Activated naive CD8-positive, alpha-beta T cell (primary cell): ENCODE measurements around the gene TOLLIP.
A peak's percentile ranks its signal among the peaks of the same experiment; 100 is the strongest.
"Not testable (repeated sequence)": the region's sequence is repeated elsewhere in the genome, so short reads cannot be mapped to it uniquely, and the experiment has no call there.

Source experiments
- H3K27ac Mint-ChIP-seq: one replicate; pipeline ENCODE4 v1.8.0; 2021; ENCODE audit warnings: mixed read lengths
- H3K27me3 Mint-ChIP-seq: one replicate; pipeline ENCODE4 v1.8.0; 2021; ENCODE audit warnings: mixed read lengths
- H3K36me3 Mint-ChIP-seq: one replicate; pipeline ENCODE4 v1.8.0; 2021; ENCODE audit warnings: mixed read lengths
- H3K4me1 Mint-ChIP-seq: one replicate; pipeline ENCODE4 v1.8.0; 2021; ENCODE audit warnings: low read depth, mixed read lengths
- H3K4me3 Mint-ChIP-seq: one replicate; pipeline ENCODE4 v1.8.0; 2021; ENCODE audit warnings: mild to moderate bottlenecking, mixed read lengths
- H3K9me3 Mint-ChIP-seq: one replicate; pipeline ENCODE4 v1.8.0; 2021; ENCODE audit warnings: low read depth, mixed read lengths

Gene TOLLIP

DNA sequence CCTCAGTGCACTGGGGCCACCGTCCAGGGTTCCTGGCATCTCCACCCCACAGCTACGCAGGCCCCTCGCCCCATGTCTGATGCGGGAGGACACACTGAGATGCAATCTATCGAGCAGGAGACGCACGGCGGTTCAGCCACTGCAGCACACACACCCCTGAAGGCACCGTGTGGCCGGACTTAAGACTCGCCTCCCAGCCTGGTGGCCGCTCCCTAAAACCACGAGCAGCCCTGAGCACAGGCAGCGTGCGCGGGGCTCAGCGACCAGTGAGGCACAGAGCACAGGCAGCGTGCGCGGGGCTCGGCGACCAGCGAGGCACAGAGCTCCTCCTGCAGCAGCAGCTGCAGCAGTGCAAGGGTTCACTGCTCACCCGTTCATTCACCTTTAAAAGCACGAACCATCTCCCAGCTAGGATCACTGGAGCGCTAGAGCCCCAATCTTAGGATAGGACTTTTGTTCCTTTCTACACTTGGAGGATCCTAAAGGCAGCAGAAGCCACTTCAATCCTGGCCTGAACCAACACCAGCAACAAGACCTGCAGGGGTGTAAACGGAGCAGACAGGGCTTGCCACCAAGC, 31.4 kb downstream of the TOLLIP start:
- no peak overlapping the region for H3K4me3 Mint-ChIP-seq
- H3K4me1 Mint-ChIP-seq = no peaks in the 10 kb centered on the region
- no peaks in the 10 kb centered on the region for H3K9me3 Mint-ChIP-seq
- peaks cover 2% of the 10 kb centered on the region for H3K36me3 Mint-ChIP-seq
- no peak overlapping the region for H3K27ac Mint-ChIP-seq
- no peaks in the 10 kb centered on the region for H3K27me3 Mint-ChIP-seq

DNA sequence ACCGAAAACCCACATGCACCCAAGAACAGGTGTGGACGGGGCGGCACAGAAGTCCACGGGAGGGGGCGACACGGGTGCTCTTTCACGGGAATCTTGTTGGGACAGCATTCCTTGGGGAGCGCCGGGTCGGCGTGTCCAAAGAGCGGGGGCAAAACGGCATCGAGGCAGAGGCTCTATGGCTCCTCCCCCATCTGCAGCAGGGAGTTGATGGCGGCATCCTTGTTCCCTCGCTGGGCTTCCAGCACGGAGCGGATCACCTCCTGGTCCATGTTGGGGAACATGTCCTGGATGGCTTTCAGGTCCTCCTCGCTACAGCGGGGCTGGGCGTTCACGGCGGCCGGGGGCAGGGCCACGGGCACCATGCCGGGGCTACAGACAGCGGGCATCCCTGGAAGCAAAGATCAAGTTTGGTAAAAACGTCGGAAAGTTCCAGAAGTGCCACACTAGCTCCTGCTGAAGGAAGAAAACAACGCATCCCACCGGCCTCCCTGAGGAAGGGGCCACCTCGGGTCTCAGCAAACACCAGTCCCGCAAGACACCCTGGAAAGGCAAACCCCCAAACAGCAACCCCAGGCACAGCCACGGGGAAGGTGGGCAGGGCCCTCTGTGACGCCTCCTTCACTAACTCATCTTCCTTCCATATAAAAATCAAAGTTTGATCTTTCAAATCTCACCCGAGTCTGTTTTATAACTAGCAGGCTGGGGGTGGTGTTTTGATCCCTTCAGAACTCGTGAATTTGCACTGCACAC, 32.4 kb downstream of the TOLLIP start:
- Mint-ChIP-seq H3K27me3 (no peaks in the 10 kb centered on the region), H3K4me3 (no peak overlapping the region), H3K4me1 (no peaks in the 10 kb centered on the region), H3K9me3 (no peaks in the 10 kb centered on the region), H3K36me3 (peaks cover 2% of the 10 kb centered on the region), H3K27ac (no peak overlapping the region)

DNA sequence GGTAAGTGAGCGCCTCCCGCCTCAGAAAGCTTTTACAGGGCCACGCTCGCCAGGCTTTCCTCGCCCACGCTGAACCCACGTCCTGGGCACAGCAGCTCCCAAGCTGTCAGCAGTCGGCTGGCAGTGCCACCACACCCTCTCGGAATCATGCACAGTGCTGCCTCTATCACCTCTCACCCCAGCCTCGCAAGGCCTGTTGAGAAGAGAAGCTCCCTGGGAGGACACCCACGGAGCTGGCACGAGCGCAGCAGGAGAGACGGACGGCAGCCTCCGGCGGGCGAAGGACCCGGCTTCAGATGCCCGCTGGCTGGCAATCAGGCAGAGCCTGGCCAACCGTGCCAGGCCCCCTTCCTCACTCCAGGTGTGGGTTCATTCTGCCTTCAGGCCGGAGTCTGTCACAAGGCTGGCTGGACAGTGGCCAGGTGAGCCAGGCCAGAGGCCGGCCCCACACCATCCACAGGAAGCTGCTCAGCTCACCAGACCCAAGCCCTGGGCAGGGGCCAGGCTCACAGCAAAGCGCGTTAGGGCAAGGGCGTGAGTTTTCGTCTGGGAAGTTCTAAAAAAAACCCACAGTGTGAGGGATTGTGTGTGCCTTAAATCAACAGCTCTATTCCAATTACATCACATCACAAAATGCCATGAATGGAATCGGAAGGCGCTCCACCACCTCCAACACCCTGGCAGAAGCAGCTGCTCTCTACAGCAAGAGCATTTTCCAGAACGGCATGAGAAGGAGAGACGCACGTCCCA, 33.2 kb downstream of the TOLLIP start:
- H3K27ac Mint-ChIP-seq = no peak overlapping the region
- peaks cover 2% of the 10 kb centered on the region for H3K36me3 Mint-ChIP-seq

DNA sequence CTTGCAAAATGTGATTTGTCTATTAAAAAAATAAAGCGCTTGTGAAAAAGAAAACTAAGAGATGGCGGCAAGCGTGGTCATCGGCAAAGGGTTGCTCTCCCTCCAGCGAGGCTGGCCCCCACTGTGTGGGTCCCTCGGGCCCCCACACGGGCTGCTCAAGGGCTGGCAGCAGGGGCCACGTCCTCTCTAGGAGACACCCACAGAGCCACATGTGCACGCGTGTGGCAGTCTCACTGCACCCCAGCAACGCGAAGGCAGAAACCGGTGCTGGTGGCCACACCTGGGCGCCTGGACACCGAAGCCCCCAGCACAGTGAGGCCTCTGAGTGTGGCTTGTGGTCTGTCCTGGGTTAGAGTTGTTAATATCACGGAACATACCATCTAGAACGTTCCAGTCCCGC, 34.4 kb downstream of the TOLLIP start:
- no peak overlapping the region for H3K27ac Mint-ChIP-seq
- no peaks in the 10 kb centered on the region for H3K9me3 Mint-ChIP-seq
- H3K27me3 Mint-ChIP-seq = no peaks in the 10 kb centered on the region
- H3K4me3 Mint-ChIP-seq = no peak overlapping the region
- peaks cover 2% of the 10 kb centered on the region for H3K36me3 Mint-ChIP-seq
- no peaks in the 10 kb centered on the region for H3K4me1 Mint-ChIP-seq

More for the DNA sequence above, 33.2 kb downstream of the TOLLIP start:
- H3K27me3 Mint-ChIP-seq = no peaks in the 10 kb centered on the region
- no peaks in the 10 kb centered on the region for H3K4me1 Mint-ChIP-seq
- H3K4me3 Mint-ChIP-seq = no peak overlapping the region
- H3K9me3 Mint-ChIP-seq = no peaks in the 10 kb centered on the region

DNA sequence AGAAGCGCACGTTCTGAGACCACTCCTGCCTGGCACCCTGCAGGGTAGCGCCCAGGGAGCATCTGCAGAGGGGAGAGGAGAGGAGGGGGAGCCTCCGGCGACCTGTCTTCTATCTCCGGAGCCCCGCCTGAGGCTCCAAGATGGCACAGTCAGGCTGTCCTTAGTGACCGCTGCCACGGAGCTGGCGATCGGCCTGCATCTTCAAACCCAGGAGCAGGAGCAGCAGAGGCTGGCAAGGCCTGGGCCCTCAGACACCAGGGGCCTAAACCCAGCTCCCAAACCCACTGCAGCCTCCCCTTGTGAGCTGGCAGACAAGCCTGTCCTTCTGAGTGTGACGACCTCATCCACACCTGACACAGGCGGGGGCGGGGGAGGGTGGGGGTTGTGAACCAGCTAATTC, 34.9 kb downstream of the TOLLIP start:
- Mint-ChIP-seq H3K36me3 (peaks cover 2% of the 10 kb centered on the region), H3K4me3 (no peak overlapping the region), H3K27me3 (no peaks in the 10 kb centered on the region), H3K4me1 (no peaks in the 10 kb centered on the region), H3K27ac (no peak overlapping the region), H3K9me3 (no peaks in the 10 kb centered on the region)

DNA sequence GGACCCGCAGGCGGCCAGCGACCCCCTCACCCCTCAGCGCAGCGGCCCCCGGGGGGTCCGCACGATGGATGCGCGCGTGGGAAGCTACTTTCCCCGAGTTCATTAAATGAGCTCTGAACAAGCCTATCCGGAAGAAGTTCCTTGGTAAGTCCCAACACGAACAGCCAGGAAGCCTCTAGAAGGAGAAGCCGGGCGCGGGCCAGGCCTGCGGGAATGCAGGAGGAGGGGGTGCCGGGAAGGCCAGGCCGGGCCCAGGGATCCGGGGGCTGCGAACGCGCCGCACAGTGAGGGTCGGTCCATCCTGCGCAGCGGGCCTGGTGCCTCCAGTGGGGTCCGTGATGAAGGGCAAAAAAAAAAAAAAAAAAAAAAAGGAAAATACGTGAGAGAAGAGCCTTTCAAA, 36.9 kb downstream of the TOLLIP start:
- no peaks in the 10 kb centered on the region for H3K4me1 Mint-ChIP-seq
- no peaks in the 10 kb centered on the region for H3K9me3 Mint-ChIP-seq
- H3K4me3 Mint-ChIP-seq = no peak overlapping the region
- H3K27me3 Mint-ChIP-seq = no peaks in the 10 kb centered on the region
- H3K36me3 Mint-ChIP-seq = peaks cover 2% of the 10 kb centered on the region
- no peak overlapping the region for H3K27ac Mint-ChIP-seq

DNA sequence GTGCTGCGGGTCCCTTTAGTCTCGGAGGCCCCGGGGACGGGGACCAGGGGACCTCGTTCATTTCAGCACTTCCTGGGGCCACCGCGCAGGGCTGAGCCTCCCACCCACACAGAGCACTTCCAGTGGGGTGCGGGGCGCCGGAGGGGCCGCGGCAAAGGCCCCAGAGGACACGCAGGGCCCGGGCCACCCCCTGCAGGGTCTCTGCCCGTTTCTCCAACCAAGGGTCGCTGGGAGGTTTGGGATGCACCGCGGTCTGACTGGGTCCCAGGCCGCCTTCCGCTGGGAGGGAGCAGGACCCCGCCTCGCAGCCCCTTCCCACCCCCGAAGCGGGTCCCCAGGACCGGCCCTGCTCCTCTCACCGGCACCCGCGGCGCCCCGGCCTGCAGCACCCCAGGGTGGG, 37.5 kb downstream of the TOLLIP start:
- H3K9me3 Mint-ChIP-seq = no peaks in the 10 kb centered on the region
- H3K27me3 Mint-ChIP-seq = no peaks in the 10 kb centered on the region
- H3K27ac Mint-ChIP-seq = no peak overlapping the region
- H3K4me3 Mint-ChIP-seq = no peak overlapping the region
- no peaks in the 10 kb centered on the region for H3K4me1 Mint-ChIP-seq
- H3K36me3 Mint-ChIP-seq = peaks cover 2% of the 10 kb centered on the region

DNA sequence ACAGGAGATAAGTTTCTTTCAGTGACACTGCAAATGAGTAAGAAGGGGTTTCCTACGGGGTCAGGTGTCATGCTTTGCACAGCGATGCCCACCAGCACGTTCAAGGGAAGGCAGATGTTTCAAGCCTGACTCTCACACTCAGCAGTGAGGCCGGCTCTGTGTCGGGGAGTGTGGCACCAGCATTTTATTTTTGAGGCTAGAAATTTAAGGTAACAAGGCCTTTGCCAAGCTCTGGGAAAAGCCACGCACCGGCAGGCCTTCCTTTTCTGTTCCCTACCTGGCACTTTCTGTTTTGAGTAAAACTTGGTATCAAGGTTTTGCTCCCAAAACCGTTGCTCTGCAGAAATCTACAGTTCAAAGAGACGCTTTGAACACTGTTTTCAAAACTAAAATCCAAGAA, 38.0 kb downstream of the TOLLIP start:
- H3K4me1 Mint-ChIP-seq = no peaks in the 10 kb centered on the region
- no peaks in the 10 kb centered on the region for H3K27me3 Mint-ChIP-seq
- H3K9me3 Mint-ChIP-seq = no peaks in the 10 kb centered on the region
- no peak overlapping the region for H3K27ac Mint-ChIP-seq
- H3K36me3 Mint-ChIP-seq = peaks cover under 1% of the 10 kb centered on the region
- H3K4me3 Mint-ChIP-seq = no peak overlapping the region

DNA sequence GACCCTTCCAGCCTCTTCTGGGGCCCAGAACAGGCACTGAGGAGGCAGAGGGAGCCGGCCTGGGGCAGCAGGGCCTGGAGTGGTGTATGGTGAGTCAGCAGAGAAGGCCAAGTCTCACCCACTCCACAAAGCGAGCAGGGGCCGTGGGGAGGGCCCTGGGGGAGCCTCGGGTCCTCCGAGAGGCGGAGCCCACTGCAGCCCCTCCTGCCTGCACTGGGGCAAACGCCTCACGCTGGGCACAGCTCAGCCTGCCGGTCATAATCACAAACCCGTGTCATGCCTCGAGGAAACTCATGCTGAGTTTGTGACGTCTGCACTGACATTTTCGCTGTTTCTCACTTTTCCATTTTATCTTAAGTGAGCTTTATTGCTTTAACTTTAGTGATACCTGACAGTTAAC, 38.4 kb downstream of the TOLLIP start:
- Mint-ChIP-seq H3K9me3 (no peaks in the 10 kb centered on the region), H3K27me3 (no peaks in the 10 kb centered on the region), H3K4me3 (no peak overlapping the region), H3K36me3 (no peaks in the 10 kb centered on the region), H3K27ac (no peak overlapping the region), H3K4me1 (no peaks in the 10 kb centered on the region)

DNA sequence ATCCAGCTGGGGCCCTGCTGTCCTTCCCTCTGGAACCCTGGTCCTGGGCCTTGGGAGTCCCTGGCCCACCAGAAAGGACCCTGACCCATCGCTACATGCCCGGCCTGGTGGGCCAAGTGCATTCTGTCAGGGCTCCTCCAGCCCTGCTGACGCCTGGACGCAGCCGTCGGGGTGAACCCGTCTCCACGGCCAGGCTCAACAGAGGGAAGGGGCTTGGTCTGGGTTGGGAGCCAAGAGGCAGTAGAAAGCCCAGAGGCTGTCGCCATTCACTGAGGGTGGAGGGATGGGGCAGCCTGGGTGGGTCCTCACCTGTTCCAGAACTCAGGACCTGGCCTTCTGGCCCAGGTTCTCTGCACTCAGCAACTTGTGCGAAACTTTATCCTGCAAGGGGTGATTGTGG, 39.0 kb downstream of the TOLLIP start:
- Mint-ChIP-seq H3K27me3 (no peaks in the 10 kb centered on the region), H3K4me1 (no peaks in the 10 kb centered on the region), H3K27ac (no peak overlapping the region), H3K4me3 (no peak overlapping the region), H3K36me3 (no peaks in the 10 kb centered on the region), H3K9me3 (no peaks in the 10 kb centered on the region)

DNA sequence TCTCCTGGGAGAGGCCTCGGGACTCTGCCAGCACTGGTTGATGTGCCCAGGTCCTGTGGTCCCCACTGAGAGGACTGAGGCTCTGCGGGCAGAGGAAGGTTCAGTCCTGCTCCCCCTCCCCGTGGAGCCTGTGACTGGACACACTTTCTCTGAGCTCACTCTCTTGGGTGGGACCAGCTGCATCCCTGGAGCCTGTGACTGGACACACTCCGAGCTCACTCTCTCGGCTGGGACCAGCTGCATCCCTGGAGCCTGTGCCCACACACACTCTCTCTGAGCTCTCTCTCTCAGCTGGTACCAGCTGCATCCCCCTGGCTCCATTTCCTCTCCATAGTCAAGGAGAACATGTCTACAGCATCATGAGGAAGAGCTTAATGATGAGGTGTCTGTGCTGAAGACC, 39.5 kb downstream of the TOLLIP start:
- no peak overlapping the region for H3K4me3 Mint-ChIP-seq
- no peaks in the 10 kb centered on the region for H3K27me3 Mint-ChIP-seq
- no peaks in the 10 kb centered on the region for H3K4me1 Mint-ChIP-seq
- H3K36me3 Mint-ChIP-seq = no peaks in the 10 kb centered on the region
- H3K9me3 Mint-ChIP-seq = peaks cover 5% of the 10 kb centered on the region
- no peak overlapping the region for H3K27ac Mint-ChIP-seq

DNA sequence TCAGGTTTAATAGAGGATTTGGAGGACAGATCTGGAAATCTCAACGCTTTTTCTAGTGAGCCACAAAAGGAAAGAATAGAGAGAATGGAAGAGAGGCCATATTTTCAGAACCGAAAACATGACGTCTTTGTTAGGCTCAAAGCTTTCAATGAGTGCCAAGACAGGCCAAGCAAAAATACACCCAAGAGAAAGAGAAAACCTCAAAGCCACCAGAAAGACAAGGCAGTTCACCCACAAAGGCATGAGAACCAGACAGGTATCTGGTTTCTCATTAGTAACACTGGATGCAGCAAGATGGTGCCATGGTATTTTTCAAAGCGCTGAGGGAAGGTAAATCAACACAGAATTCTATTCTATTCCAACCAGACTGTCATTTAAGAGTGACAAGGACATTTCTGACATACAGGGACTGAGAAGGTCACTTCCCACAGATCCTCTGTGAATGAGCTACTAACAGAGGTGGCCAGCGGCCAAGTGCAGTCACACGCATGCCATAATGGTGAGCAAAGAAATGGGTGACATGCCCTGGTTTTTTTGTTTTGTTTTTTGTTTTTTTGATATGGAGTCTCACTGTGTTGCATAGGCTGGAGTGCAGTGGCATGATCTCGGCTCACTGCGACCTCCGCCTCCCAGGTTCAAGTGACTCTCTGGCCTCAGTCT, 41.9 kb downstream of the TOLLIP start:
- Mint-ChIP-seq H3K9me3 (peaks cover 6% of the 10 kb centered on the region), H3K27me3 (no peaks in the 10 kb centered on the region), H3K27ac (no peak overlapping the region), H3K4me3 (no peak overlapping the region), H3K4me1 (peaks cover 11% of the 10 kb centered on the region), H3K36me3 (no peaks in the 10 kb centered on the region)

DNA sequence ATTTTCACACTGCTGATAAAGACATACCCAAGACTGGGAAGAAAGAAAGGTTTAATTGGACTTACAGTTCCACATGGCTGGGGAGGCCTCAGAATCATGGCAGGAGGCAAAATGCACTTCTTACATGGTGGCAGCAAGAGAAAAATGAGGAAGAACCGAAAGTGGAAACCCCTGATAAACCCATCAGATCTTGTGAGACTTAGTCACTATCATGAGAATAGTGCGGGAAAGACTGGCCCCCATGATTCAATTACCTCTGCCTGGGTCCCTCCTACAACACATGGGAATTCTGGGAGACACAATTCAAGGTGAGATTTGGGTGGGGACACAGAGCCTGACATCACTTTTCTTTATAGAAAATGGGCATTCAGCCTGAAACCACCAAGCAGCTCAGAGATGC, 42.5 kb downstream of the TOLLIP start:
- not testable (repeated sequence) for H3K36me3 Mint-ChIP-seq, H3K9me3 Mint-ChIP-seq, H3K4me3 Mint-ChIP-seq, H3K27ac Mint-ChIP-seq, H3K27me3 Mint-ChIP-seq
- peaks cover 11% of the 10 kb centered on the region for H3K4me1 Mint-ChIP-seq

DNA sequence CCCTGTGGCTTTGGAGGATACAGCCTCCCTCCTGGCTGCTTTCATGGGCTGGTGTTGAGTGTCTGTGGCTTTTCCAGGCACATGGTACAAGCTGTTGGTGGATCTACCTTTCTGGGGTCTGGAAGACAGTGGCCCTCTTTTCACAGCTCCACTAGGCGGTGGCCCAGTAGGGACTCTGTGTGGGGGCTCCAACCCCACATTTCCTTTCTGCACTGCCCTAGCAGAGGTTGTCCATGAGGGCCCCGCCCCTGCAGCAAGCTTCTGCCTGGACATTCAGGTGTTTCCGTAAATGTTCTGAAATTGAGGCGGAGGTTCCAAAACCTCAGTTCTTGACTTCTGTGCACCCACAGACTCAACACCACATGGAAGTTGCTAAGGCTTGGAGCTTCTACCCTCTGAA, 44.0 kb downstream of the TOLLIP start:
- peaks cover 11% of the 10 kb centered on the region for H3K4me1 Mint-ChIP-seq
- not testable (repeated sequence) for H3K36me3 Mint-ChIP-seq, H3K27ac Mint-ChIP-seq, H3K4me3 Mint-ChIP-seq, H3K27me3 Mint-ChIP-seq, H3K9me3 Mint-ChIP-seq

DNA sequence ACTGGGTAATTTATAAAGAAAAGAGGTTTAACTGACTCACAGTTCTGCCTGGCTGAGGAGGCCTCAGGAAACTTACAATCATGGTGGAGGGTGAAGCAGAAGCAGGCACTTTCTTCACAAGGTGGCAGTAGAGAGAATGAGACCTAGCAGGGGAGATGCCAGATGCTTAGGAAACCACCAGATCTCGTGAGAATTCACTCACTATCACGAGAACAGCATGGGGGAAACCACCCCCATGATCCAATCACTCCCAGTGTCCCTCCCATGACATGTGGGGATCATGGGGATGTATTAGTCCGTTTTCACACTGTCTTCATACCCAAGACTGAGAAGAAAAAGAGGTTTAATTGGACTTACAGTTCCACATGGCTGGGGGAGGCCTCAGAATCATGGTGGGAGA, 45.0 kb downstream of the TOLLIP start:
- H3K9me3 Mint-ChIP-seq, H3K36me3 Mint-ChIP-seq, H3K27me3 Mint-ChIP-seq: not testable (repeated sequence)
- H3K4me1 Mint-ChIP-seq = peaks cover 11% of the 10 kb centered on the region
- peak overlapping the region; percentile 55 for H3K27ac Mint-ChIP-seq
- H3K4me3 Mint-ChIP-seq = peak overlapping the region; percentile 20
